Measurements from ENCODE around the gene TRAT1.

TRAT1 gene, protein sequence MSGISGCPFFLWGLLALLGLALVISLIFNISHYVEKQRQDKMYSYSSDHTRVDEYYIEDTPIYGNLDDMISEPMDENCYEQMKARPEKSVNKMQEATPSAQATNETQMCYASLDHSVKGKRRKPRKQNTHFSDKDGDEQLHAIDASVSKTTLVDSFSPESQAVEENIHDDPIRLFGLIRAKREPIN

DNA sequence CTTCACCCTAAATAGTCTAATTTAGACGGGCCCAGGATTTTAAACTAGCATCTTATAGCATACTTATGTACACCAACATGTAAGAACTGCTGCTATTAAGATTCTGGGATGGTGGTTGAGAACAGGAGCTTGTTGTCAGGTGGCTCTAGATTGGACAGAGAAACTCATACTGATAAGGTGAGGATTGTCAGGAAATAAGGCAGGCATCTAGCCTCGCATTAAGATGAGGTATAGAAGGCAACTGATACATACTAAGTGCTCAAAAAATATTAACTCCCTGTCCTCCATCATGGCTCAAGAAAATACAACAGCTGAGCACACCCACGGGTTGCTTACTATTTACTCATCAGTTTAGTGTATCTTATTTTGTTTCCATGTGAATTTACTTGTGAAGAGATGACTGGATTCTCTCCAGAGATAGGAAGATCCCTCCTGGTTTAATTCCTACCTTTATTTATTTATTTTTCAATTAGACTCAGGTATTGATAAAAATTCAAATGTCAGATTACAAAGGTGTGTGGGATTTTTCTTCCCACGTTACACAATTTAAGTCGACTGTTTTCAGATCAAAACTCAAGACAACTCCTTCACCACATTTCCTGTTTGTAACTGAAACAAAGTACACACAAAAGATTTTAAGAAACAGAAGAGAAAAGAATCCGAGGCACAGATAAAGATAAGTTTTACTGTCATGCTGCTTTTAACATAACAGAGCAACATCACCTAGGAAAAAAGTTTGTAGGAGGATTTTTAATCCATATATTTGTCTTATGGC is at the start of gene TRAT1:
TSS of gene TRAT1 (plus strand) at position 664 of the 775 bp plus-strand sequence. CDS start 142 bp downstream, outside the sequence.
- no peak within 1 kb of the TSS for H3K4me3 ChIP-seq (replicated peaks; ENCODE audit: low read depth, low read length)
- DNase-seq (ENCODE audit: extremely low read depth, low read depth): no peak
- TF ChIP-seq, protein P1, sequence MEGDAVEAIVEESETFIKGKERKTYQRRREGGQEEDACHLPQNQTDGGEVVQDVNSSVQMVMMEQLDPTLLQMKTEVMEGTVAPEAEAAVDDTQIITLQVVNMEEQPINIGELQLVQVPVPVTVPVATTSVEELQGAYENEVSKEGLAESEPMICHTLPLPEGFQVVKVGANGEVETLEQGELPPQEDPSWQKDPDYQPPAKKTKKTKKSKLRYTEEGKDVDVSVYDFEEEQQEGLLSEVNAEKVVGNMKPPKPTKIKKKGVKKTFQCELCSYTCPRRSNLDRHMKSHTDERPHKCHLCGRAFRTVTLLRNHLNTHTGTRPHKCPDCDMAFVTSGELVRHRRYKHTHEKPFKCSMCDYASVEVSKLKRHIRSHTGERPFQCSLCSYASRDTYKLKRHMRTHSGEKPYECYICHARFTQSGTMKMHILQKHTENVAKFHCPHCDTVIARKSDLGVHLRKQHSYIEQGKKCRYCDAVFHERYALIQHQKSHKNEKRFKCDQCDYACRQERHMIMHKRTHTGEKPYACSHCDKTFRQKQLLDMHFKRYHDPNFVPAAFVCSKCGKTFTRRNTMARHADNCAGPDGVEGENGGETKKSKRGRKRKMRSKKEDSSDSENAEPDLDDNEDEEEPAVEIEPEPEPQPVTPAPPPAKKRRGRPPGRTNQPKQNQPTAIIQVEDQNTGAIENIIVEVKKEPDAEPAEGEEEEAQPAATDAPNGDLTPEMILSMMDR (IDR thresholded peaks at IDR 0.05; ENCODE audit: low read depth, low read length, missing control alignments): no peak

DNA sequence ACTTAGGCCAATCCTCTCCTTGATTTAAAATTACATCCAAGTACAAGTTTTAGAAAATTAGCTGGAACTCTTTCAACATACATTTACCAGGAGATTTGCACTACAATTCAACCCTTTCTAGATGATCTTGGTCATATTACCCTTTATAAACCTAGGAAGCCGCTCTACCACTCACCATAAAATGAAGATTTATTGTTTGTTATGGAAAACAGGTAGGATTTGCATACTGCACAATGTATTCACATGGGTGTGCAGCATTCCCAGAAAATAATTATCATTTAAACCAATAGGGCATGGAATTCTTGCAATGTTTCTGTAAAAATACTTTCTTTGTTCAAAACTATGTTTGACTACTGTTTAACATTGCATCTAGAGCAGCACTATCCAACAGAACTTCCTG is 46.9 kb upstream of the TRAT1 start:
- H3K4me3 ChIP-seq (replicated peaks; ENCODE audit: low read depth, low read length): no peak overlapping the region
- TF ChIP-seq, protein P1 (IDR thresholded peaks at IDR 0.05; ENCODE audit: low read depth, low read length, missing control alignments): no peak
- no peak for DNase-seq (ENCODE audit: extremely low read depth, low read depth)

GRCh38 chr3:108779496-108779895 is 43.1 kb upstream of the TRAT1 start:
- TF ChIP-seq, protein P1 (IDR thresholded peaks at IDR 0.05; ENCODE audit: low read depth, low read length, missing control alignments): no peak

DNA sequence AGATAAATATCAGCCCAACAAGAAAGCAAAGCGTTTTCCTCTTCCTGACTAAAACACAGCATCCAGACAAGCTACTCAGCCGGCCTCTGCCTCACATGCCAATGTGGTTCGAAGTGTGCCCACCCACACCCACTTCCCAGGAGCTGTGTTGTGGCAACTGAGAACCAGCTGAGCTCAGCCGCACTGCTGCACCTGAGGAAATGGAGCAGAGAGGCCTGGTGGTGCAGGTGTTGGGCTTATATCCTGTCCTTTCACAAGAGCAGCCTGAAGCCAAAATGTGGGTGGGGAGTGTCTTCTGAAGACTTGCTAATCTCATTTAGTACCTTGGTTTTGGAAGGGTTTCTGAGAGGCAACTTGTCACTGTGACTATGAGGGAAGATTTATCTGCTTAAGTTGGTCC is 42.4 kb upstream of the TRAT1 start:
- DNase-seq (ENCODE audit: extremely low read depth, low read depth): no peak
- no peak overlapping the region for H3K4me3 ChIP-seq (replicated peaks; ENCODE audit: low read depth, low read length)
- TF ChIP-seq, protein P1 (IDR thresholded peaks at IDR 0.05; ENCODE audit: low read depth, low read length, missing control alignments): no peak

More at GRCh38 chr3:108779496-108779895, 43.1 kb upstream of the TRAT1 start:
- no peak overlapping the region for H3K4me3 ChIP-seq (replicated peaks; ENCODE audit: low read depth, low read length)
- DNase-seq (ENCODE audit: extremely low read depth, low read depth): no peak

GRCh38 chr3:108791473-108791872 is 31.1 kb upstream of the TRAT1 start:
- H3K4me3 ChIP-seq (replicated peaks; ENCODE audit: low read depth, low read length): no peak overlapping the region
- TF ChIP-seq, protein P1 (IDR thresholded peaks at IDR 0.05; ENCODE audit: low read depth, low read length, missing control alignments): no peak
- DNase-seq (ENCODE audit: extremely low read depth, low read depth): no peak

DNA sequence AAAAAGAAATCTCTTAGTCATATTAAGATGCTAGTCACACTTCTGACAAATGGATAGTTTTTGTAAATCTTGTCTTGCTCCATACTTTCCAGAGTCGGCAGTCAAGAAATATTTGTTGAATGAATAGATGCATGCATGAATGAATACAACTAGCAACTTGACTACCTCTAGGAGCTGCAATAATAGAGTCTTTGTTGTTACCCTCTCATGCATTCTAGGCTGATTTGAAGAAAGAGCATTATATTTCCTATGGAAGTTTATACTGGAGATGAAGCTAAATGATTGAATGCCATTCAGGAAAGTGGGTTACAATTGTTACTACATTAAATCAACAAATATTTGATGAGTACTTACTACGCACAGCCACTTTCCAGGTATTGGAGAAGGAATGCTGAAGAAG is 18.1 kb upstream of the TRAT1 start:
- no peak for DNase-seq (ENCODE audit: extremely low read depth, low read depth)
- TF ChIP-seq, protein P1 (IDR thresholded peaks at IDR 0.05; ENCODE audit: low read depth, low read length, missing control alignments): no peak
- no peak overlapping the region for H3K4me3 ChIP-seq (replicated peaks; ENCODE audit: low read depth, low read length)
